Measurements from ENCODE around the gene WWOX. TPM values are rescaled to one million over a fixed set of nuclear protein-coding genes. Genes with fewer than 3 reads are reported as not detected.

WWOX gene
- total and polyA plus RNA-seq, 2 of the 4 experiments (the other 2 are of a cell fraction) = 2.7 to 5.4 TPM

DNA sequence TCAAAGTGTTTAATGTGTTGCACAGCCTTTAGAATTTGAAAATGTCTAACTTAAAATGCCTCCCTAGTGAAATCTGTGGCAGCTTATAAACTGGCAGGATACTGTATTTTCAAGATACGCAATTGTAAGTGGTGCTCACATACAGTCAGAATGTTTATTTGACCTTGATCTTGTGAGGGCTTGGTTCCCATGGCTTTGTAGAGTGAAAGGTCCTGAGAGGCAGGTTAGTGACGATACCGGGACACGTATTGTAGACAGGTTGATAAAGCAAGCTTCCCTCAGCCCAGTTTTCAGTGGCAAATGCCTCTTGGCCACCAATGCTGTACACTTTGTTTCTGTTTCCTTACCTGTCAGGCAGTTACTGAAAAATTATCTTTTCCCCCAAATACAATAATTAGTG lies 1074.5 kb downstream of the WWOX start:
- Histone ChIP-seq H4K91ac (ENCODE audit: insufficient read depth, low read depth, low read length) (no peak overlapping the region), H3K4ac (ENCODE audit: low read depth, low read length) (no peak overlapping the region), H3K27me3 (ENCODE audit: control insufficient read depth, insufficient read depth, low read length) (no peaks in the 10 kb centered on the region), H3K23ac (ENCODE audit: low read depth, low read length) (no peak overlapping the region), H4K20me1 (ENCODE audit: insufficient read depth, low read length) (no peaks in the 10 kb centered on the region), H2BK120ac (ENCODE audit: low read depth, low read length) (no peak overlapping the region), H3K9me1 (ENCODE audit: insufficient read depth, low read length) (no peaks in the 10 kb centered on the region), H3K56ac (ENCODE audit: extremely low read depth, insufficient read depth, low read length) (no peak overlapping the region), H3K4me1 (ENCODE audit: control insufficient read depth, insufficient read depth, low read length) (no peaks in the 10 kb centered on the region), H2BK5ac (ENCODE audit: low read depth, low read length, poor library complexity, severe bottlenecking) (no peak overlapping the region), H4K5ac (ENCODE audit: low read depth, low read length) (no peak overlapping the region), H2BK20ac (ENCODE audit: low read depth, low read length) (no peak overlapping the region), H3K9me3 (ENCODE audit: control insufficient read depth, insufficient read depth, low read length) (peaks cover 34% of the 10 kb centered on the region), H2AK5ac (ENCODE audit: low read depth, low read length) (no peak overlapping the region), H2AFZ (replicated peaks; ENCODE audit: low read length, poor library complexity) (no peak overlapping the region), H3K14ac (replicated peaks; ENCODE audit: low read depth, low read length) (no peak overlapping the region), H3K9ac (ENCODE audit: low read depth, low read length) (no peak overlapping the region), H3K18ac (ENCODE audit: low read depth, low read length) (no peak overlapping the region), H4K8ac (ENCODE audit: low read depth in 2 of 2, low read length in 2 of 2) (no peak overlapping the region), H3K4me3 (ENCODE audit: insufficient read depth, low read depth, low read length) (no peak overlapping the region), H2BK15ac (ENCODE audit: low read depth, low read length) (no peak overlapping the region), H3K79me1 (ENCODE audit: low read depth in 1 of 2, low read length in 2 of 2) (no peaks in the 10 kb centered on the region), H3K27ac (ENCODE audit: insufficient read depth, low read length) (no peak overlapping the region), H2AK9ac (replicated peaks; ENCODE audit: low read depth, low read length, poor library complexity) (no peak overlapping the region), H3K4me2 (ENCODE audit: low read depth, low read length) (no peak overlapping the region), H3K36me3 (ENCODE audit: control insufficient read depth, insufficient read depth, low read length) (no peaks in the 10 kb centered on the region)
- no peak for ATAC-seq (ENCODE audit: low read depth)
- WGBS, 2 experiments (ENCODE audit: extremely low coverage in 2 of 2, insufficient read length in 1 of 2) = no CpG with 5 or more reads among the region's 4 CpGs
- intact Hi-C loops (cut with micrococcal nuclease) (no loop called here), dilution Hi-C loops (cut with HindIII; ENCODE audit: low sequenced_read_pairs, unreplicated experiment) (no loop called here), in situ Hi-C loops (cut with MboI; ENCODE audit: low sequenced_read_pairs) (no loop called here)
- no peak for DNase-seq
- no peak for TF ChIP-seq MXI1 (IDR thresholded peaks at IDR 0.05; ENCODE audit: borderline replicate concordance, low read depth, low read length)
- TF ChIP-seq FOS (IDR thresholded peaks at IDR 0.05; ENCODE audit: low read depth, low read length) = no peak
- no peak for TF ChIP-seq RCOR1 (IDR thresholded peaks at IDR 0.05; ENCODE audit: insufficient replicate concordance, low read length)
- no peak for TF ChIP-seq BHLHE40 (IDR thresholded peaks at IDR 0.05; ENCODE audit: low read depth, low read length)
- POLR2A ChIA-PET (ENCODE audit: unreplicated experiment) = no interaction called here
- no TSS peak for BruUV-seq (replicated peaks)
- CTCF ChIA-PET = no interaction called here
